PC-9 (cell line): ENCODE data around the gene MAPK12.

Source experiments
- EZH2 ChIP-seq: fragments of 200-600 bp; sonication (generic); IDR thresholded peaks from 2 replicates; pipeline ENCODE4 v1.8.0; 2017; ENCODE audit warnings: antibody characterized with exemption, low read depth
- TF ChIP-seq, protein P1 (sequence below): fragments of 200-600 bp; sonication (generic); conservative IDR thresholded peaks from 2 replicates; pipeline ENCODE4 v1.6.1; 2017; ENCODE audit warnings: mixed run types, antibody characterized with exemption, mild to moderate bottlenecking, moderate library complexity

DNA sequence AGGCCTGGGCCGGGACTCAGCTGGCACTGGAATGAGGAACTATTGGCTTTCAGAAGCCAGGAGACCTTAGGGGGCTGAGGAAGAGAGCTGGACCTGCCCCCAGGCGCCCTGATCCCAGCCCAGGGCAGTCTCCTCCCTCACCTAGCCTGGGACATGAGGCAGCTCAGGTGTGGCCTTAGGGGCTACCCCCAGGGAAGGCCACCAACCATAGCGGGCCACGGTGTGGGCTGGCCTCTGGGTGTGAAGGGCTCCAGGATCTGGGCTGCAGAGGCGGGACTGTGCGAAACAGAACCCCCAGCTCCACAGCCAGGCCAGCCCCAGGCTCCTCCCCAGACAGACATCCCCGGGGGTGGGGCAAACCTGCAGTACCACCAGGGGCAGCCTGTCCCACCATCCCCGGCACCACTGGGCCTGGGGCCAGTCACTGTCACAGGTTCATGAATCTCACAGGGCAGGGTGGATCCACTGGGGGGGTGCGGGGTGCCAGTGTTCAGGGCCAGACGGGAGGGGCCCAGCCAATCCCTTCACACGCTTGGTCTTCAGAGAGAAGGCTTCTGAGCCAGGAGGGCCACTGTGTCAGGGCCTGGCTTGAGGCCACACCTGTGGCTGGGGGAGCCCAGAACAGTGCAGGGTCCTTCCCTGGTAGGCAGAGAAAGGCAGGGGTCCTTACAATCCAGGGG lies 42.5 kb upstream of the MAPK12 start:
- TF ChIP-seq, protein P1, sequence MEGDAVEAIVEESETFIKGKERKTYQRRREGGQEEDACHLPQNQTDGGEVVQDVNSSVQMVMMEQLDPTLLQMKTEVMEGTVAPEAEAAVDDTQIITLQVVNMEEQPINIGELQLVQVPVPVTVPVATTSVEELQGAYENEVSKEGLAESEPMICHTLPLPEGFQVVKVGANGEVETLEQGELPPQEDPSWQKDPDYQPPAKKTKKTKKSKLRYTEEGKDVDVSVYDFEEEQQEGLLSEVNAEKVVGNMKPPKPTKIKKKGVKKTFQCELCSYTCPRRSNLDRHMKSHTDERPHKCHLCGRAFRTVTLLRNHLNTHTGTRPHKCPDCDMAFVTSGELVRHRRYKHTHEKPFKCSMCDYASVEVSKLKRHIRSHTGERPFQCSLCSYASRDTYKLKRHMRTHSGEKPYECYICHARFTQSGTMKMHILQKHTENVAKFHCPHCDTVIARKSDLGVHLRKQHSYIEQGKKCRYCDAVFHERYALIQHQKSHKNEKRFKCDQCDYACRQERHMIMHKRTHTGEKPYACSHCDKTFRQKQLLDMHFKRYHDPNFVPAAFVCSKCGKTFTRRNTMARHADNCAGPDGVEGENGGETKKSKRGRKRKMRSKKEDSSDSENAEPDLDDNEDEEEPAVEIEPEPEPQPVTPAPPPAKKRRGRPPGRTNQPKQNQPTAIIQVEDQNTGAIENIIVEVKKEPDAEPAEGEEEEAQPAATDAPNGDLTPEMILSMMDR = no peak
- TF ChIP-seq EZH2 = no peak
